Activated naive CD8-positive, alpha-beta T cell treated with anti-CD3 and anti-CD28 coated beads for 36 hours (primary cell): ENCODE data around the gene DSCAML1. TPM values are rescaled to one million over a fixed set of nuclear protein-coding genes. Genes with fewer than 3 reads are reported as not detected.
"Not testable (repeated sequence)": the region's sequence is repeated elsewhere in the genome, so short reads cannot be mapped to it uniquely, and the experiment has no call there.

Experiments used
- DNase-seq: peaks from one replicate; pipeline ENCODE4 v3.0.0; 2021
- H3K27ac Mint-ChIP-seq: one replicate; pipeline ENCODE4 v1.8.0; 2022; ENCODE audit warnings: mild to moderate bottlenecking, moderate library complexity, mixed read lengths
- H3K27me3 Mint-ChIP-seq: one replicate; pipeline ENCODE4 v1.8.0; 2022; ENCODE audit warnings: mild to moderate bottlenecking, mixed read lengths
- H3K36me3 Mint-ChIP-seq: one replicate; pipeline ENCODE4 v1.8.0; 2021; ENCODE audit warnings: mild to moderate bottlenecking, mixed read lengths
- H3K4me1 Mint-ChIP-seq: one replicate; pipeline ENCODE4 v1.8.0; 2021; ENCODE audit warnings: mixed read lengths
- H3K4me3 Mint-ChIP-seq: one replicate; pipeline ENCODE4 v1.8.0; 2022; ENCODE audit warnings: mild to moderate bottlenecking, moderate library complexity, mixed read lengths
- H3K9me3 Mint-ChIP-seq: one replicate; pipeline ENCODE4 v1.8.0; 2022; ENCODE audit warnings: mixed read lengths
- total RNA-seq, 2 experiments: library from RNA; stranded (reverse); gene quantifications; one replicate each; pipeline ENCODE4 v1.2.3, GENCODE V29; 2021

Gene DSCAML1
- total RNA-seq, 2 experiments from 2014 or later, result 0.87 to 0.94 TPM

DNA sequence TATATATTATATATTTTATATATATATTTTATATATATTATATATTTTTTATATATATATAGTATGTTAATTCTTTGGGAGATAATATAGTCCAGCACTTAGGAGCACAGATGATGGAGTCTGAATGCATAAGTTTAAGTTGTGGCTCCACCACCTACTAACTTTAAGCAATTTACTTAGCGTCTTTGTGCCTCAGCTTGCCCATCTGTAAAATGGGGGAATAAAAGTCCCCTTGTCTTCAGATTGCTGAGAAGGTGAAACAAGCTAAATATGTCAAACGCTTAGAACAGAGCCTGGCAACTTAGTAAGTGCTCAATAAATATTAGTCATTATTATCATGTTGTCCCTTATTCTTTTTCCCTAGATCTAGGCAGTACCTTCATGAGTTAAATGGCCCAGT, 27.5 kb downstream of the DSCAML1 start:
- H3K27ac Mint-ChIP-seq, result no peak overlapping the region
- H3K27me3 Mint-ChIP-seq, result no peaks in the 10 kb centered on the region
- H3K36me3 Mint-ChIP-seq, result no peaks in the 10 kb centered on the region
- DNase-seq, result no peak
- H3K4me3 Mint-ChIP-seq, result no peak overlapping the region
- no peaks in the 10 kb centered on the region for H3K4me1 Mint-ChIP-seq
- H3K9me3 Mint-ChIP-seq, result no peaks in the 10 kb centered on the region

DNA sequence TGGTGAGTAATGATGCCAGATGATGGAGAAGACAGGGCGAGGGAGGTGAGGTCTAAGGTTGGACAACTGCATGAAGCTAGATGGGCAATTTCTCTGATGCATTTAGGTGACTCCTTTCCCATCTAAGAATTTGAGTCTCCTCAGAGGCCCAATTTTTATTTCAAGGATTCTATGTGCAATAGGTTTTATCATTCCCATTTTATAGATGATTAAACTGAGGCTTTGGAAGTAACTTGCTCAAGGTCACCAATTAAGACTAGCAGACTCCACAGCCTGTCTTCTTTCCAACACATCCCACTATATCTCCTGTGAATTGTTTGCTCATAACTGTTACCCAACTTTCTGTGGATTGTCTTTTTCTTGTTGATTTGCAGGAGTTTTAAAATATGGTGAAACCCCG, 28.5 kb downstream of the DSCAML1 start:
- no peak overlapping the region for H3K27ac Mint-ChIP-seq
- no peaks in the 10 kb centered on the region for H3K36me3 Mint-ChIP-seq
- no peak for DNase-seq
- no peaks in the 10 kb centered on the region for H3K27me3 Mint-ChIP-seq
- no peaks in the 10 kb centered on the region for H3K9me3 Mint-ChIP-seq
- no peak overlapping the region for H3K4me3 Mint-ChIP-seq
- H3K4me1 Mint-ChIP-seq, result no peaks in the 10 kb centered on the region

DNA sequence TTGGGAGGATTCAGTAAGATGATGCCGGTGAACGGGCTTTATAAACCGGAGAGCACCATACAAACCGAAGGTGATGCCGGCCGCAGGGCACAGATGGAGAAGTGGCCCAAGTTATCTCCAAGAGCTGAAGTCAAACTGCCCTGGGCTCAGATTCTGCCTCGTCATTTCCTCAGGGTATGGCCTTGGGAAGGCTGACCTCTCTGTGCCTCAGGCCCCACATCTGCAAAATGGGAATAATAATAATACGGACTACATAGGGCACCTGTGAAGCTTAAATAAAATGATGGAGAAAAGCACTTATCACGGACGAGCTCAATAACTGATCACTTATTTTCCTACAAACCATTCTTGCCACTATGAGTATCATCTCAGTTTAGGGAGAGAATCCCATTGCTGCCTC, 29.9 kb downstream of the DSCAML1 start:
- H3K4me3 Mint-ChIP-seq, result no peak overlapping the region
- H3K27me3 Mint-ChIP-seq, result no peaks in the 10 kb centered on the region
- no peaks in the 10 kb centered on the region for H3K9me3 Mint-ChIP-seq
- no peak overlapping the region for H3K27ac Mint-ChIP-seq
- no peak for DNase-seq
- H3K4me1 Mint-ChIP-seq, result no peaks in the 10 kb centered on the region
- no peaks in the 10 kb centered on the region for H3K36me3 Mint-ChIP-seq

DNA sequence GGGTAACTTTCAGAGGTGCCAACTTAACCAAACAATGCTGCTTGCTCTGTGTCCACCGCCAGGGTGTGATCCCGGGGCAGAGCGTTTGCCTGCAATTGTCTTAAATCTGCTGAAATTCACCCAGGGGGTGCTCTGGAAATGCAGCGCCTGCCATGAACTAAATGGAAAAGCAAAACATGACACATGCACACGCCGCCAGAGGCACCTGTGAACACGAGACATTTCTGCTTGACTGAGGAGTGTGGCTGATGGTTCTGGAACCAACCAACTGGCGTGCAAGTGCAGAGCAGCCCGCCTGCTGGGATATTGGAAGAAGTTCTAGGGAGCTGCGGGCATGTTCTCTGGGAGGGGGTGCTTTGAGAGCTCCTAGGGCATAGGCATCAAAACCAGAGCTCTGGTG, 30.4 kb downstream of the DSCAML1 start:
- Mint-ChIP-seq H3K4me3 (no peak overlapping the region), H3K36me3 (no peaks in the 10 kb centered on the region)

DNA sequence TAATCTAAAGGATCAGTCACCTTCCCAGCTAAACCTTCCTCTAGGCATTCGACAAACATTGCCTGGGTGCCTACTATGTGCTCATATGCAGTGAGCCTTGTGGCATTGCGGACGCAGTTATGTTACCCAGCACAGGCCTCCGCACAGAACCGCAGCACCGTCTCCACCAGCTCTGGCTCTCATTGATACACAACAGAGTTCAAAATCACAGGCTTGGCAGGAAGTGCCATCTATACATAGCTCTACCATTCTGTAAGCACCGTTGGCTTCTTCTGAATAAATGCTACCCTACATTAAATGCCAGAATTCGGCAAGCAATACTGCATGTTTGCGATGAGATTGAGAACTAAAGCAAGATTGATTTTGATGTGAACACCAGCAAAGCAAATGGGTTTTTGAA, 31.0 kb downstream of the DSCAML1 start:
- no peaks in the 10 kb centered on the region for H3K4me1 Mint-ChIP-seq
- DNase-seq, result no peak
- H3K27me3 Mint-ChIP-seq, result no peaks in the 10 kb centered on the region
- H3K4me3 Mint-ChIP-seq, result no peak overlapping the region
- no peaks in the 10 kb centered on the region for H3K9me3 Mint-ChIP-seq
- no peaks in the 10 kb centered on the region for H3K36me3 Mint-ChIP-seq
- H3K27ac Mint-ChIP-seq, result no peak overlapping the region

More for the DNA sequence above, 30.4 kb downstream of the DSCAML1 start:
- Mint-ChIP-seq H3K9me3 (no peaks in the 10 kb centered on the region), H3K4me1 (no peaks in the 10 kb centered on the region), H3K27ac (no peak overlapping the region), H3K27me3 (no peaks in the 10 kb centered on the region)
- no peak for DNase-seq

DNA sequence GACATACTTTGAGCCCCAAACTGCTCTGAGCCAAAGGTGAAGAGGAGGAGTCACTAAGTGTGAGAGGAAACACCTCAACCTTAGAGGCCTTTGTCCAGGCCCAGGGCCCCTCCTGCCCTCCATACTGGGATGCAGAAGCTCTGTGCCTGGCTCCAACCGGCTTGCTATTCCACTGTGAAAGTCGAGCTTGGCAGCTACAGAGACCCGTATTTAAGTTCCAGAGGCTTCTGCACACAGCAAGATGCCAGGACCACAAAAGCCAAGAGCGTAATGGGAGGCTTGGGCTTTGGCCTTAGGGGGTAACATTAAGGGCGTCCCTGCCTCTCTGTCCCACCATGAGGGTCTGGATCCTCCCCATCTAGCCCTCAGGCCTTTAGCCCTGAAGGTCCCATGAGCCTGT, 31.9 kb downstream of the DSCAML1 start:
- Mint-ChIP-seq H3K4me1 (no peaks in the 10 kb centered on the region), H3K36me3 (no peaks in the 10 kb centered on the region), H3K27ac (no peak overlapping the region), H3K4me3 (no peak overlapping the region), H3K27me3 (no peaks in the 10 kb centered on the region), H3K9me3 (no peaks in the 10 kb centered on the region)
- DNase-seq, result no peak

DNA sequence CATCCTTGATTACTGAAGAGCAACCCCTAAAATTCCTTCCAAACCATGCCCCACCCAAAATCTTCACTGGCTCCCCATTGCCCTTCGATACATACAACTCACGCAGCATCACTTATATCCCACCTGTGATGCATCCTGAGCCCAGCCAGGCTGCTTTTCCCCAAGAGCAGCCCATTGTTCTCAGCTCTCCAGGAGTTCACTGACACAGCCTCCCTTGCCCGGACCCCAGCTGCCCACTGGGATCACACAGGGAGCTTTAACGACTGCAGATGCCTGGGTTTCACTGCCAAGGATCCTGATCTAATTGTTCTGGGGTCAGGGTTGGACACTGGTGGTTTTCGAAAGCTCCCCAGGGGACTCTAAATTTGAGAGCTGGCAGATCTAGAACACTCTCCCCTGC, 33.6 kb downstream of the DSCAML1 start:
- not testable (repeated sequence) for H3K27ac Mint-ChIP-seq, H3K4me1 Mint-ChIP-seq, H3K4me3 Mint-ChIP-seq, H3K9me3 Mint-ChIP-seq, DNase-seq, H3K27me3 Mint-ChIP-seq, H3K36me3 Mint-ChIP-seq

DNA sequence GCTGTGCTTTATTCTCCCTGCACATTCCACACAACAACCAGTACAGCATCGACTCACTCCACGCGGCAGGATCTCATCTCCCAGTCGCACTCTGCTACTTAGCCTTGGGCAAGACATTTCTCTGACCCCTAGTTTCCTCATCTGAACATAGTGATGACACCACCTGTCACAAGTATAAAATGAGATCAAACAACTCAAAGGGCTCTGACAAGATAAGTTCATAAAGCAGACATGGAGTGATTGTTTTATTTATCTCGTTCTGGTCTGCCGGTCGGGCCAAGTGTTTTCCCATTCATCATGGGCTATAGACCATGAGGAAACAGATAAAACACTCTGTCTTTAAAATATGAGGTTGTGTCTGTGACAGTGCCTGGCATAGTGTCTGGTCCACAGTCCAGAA, 35.0 kb downstream of the DSCAML1 start:
- no peak overlapping the region for H3K4me3 Mint-ChIP-seq
- H3K27ac Mint-ChIP-seq, result no peak overlapping the region

DNA sequence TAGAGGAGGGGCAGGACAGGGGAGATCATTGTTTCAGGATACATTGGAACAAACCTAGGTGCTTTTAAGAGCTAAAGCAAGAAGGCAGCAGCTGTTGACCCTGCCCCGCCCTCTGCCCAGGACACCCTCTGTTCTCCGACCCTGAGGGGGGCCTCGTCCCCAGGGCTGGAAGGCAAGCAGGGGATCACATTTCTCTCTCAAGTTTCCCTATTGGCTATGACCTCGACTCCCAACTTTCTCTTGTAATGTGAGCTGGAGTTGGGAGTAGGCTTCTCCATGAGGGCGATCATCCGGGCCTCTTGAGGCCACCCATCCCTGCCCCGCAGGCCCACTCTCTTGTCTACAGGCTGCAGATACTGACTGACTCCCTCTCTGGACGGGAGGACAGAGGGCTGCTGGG, 37.7 kb downstream of the DSCAML1 start:
- no peak overlapping the region for H3K27ac Mint-ChIP-seq
- no peak for DNase-seq
- H3K9me3 Mint-ChIP-seq, result no peaks in the 10 kb centered on the region
- no peaks in the 10 kb centered on the region for H3K36me3 Mint-ChIP-seq
- no peak overlapping the region for H3K4me3 Mint-ChIP-seq
- H3K4me1 Mint-ChIP-seq, result no peaks in the 10 kb centered on the region
- no peaks in the 10 kb centered on the region for H3K27me3 Mint-ChIP-seq

More for the DNA sequence above, 35.0 kb downstream of the DSCAML1 start:
- DNase-seq, result no peak
- Mint-ChIP-seq H3K36me3 (no peaks in the 10 kb centered on the region), H3K9me3 (no peaks in the 10 kb centered on the region), H3K27me3 (no peaks in the 10 kb centered on the region), H3K4me1 (no peaks in the 10 kb centered on the region)

DNA sequence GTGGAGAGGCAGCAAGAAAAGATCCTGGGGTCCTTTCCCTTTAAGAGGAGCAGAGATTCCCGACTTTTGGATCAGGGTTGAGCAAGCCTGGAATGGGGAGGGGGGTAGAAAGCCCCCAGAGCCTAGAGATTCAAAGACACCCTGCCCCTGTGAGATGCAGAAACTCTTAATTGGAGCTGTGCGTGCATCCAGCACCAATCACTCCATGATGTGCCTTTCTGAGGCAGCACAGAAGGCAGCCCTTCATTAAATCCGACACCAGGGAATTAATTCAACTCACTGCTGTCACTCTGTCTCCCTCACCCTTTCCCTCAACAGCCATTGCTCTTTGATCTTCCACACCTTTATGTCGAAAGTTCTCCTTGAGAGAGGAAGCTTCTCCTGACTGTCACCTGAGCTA, 43.0 kb downstream of the DSCAML1 start:
- H3K4me1 Mint-ChIP-seq, result no peaks in the 10 kb centered on the region
- no peak for DNase-seq
- H3K36me3 Mint-ChIP-seq, result no peaks in the 10 kb centered on the region
- no peak overlapping the region for H3K27ac Mint-ChIP-seq
- no peak overlapping the region for H3K4me3 Mint-ChIP-seq
- H3K9me3 Mint-ChIP-seq, result no peaks in the 10 kb centered on the region
- no peaks in the 10 kb centered on the region for H3K27me3 Mint-ChIP-seq

DNA sequence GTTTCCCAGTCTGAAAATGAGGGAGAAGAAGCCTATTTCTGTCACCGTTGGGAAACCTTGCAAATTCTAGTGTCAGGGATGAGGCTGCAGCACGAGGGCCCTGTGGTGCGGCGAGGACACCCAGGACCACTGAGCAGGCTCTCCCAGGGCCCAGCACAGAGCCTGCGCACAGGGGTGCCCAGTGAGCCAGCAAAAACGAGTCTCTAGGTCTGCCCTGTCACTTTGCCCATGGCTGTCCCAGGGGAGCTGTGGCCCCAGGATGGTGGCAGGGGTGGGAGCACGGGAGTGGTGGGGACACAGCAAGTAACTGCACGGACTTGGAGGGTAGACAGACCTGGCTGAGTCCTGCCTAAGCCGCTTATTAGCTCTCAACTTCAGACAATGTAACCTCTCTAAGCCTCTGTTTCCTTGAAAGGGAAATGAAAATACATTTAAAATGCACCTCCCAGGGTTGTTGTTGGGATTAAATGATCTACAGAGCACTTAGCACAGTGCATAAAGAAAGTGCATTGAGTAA, 44.2 kb downstream of the DSCAML1 start:
- Mint-ChIP-seq H3K36me3 (no peaks in the 10 kb centered on the region), H3K27ac (no peak overlapping the region), H3K27me3 (no peaks in the 10 kb centered on the region), H3K4me1 (no peaks in the 10 kb centered on the region), H3K9me3 (no peaks in the 10 kb centered on the region), H3K4me3 (no peak overlapping the region)
- DNase-seq, result no peak

DNA sequence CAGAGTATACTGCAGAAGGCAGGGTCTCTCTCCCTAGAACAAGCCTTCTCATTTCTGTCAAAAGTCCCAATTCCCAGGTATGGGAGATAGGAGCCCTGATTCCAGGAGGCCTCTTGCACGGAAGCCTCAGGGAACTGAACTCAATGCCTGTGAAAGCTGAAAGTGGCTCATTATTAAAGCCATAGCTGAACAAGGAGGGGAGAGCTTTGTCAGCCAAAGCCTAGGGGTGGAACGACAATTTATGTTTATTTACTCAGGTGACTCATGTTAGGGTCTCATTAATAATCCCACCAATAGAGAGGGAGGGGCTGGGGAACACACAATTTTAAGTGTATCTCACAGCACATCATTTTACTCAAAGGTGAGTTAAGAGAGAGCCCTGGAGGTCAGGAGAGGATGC, 44.9 kb downstream of the DSCAML1 start:
- Mint-ChIP-seq H3K27ac (no peak overlapping the region), H3K4me1 (no peaks in the 10 kb centered on the region), H3K27me3 (no peaks in the 10 kb centered on the region), H3K36me3 (no peaks in the 10 kb centered on the region), H3K4me3 (no peak overlapping the region), H3K9me3 (no peaks in the 10 kb centered on the region)
- no peak for DNase-seq

DNA sequence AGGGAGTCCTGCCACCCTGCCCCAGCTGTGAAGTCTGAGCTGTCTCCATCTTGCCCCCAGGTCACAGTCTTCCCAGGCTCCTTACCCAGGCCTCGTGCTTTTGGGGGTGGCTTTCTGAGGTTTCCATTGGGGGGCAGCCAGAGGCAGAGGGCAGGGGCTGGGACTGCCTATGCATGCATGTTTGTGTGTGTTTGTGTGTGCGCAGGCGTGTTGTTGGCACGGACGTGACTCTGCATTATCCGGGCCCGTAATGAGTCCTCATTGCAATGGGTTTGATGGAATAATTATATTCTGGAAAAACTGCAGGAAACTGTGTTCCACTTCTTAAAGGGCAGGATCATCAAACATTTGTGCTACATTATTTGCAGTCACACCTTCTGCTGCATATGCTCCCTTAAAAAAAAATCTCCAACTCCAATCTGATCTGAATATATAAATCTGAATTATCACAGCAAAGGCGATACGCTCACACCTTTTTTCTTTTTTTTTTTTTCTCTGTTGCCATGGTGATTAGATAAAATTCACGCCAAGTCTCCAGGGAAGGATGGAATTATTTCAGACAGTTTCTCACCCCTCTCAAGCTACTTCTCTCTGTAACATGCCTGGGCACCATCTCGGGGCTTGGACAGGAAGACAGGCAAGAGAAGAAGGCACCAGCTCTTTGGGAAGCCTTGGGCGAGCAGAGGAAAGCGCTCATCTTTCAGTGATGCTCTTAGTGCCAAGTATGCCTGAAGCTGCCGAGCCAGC, 45.9 kb downstream of the DSCAML1 start:
- Mint-ChIP-seq H3K27ac (no peak overlapping the region), H3K4me1 (no peaks in the 10 kb centered on the region), H3K4me3 (no peak overlapping the region), H3K36me3 (no peaks in the 10 kb centered on the region), H3K9me3 (no peaks in the 10 kb centered on the region), H3K27me3 (no peaks in the 10 kb centered on the region)
- no peak for DNase-seq

DNA sequence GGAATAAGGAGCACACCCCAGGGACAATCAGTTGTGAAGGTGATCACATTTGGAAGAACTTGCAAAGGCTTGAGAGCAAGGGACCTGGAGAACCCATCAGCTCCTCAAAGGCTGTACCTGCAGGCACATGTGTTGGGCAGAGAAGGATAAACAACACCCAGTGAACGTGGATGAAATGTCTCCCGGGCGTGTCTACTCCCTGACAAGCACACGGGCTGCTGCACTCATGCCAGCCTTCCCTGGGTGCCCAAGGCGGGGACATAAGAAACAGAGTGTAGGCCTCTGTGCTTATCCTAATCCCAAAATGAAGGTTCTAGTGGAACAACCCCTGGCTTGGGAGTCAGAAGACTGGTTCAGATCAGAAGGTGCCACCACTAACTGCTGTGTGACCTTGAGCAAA, 46.7 kb downstream of the DSCAML1 start:
- H3K9me3 Mint-ChIP-seq, result no peaks in the 10 kb centered on the region
- no peaks in the 10 kb centered on the region for H3K36me3 Mint-ChIP-seq
- H3K27me3 Mint-ChIP-seq, result no peaks in the 10 kb centered on the region
- no peaks in the 10 kb centered on the region for H3K4me1 Mint-ChIP-seq
- H3K4me3 Mint-ChIP-seq, result no peak overlapping the region
- H3K27ac Mint-ChIP-seq, result no peak overlapping the region
- no peak for DNase-seq

DNA sequence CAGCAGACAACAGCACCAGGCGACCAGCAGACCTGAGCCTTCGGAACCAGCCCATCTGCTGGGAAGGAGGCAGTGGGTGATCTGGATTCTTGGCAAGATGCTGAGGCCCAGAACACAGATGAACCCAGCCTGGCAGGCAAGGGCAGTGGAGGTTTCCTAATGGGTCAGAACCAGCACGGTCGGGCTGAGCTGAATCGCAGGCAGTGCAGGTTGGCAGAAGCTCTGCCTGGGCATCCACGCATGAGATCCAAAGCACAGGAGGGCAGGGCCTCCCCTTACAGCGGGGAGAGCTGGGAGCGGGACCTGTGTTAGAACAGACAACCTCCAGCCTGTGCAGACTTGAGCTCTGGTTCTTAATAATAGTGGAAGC, 47.5 kb downstream of the DSCAML1 start:
- no peaks in the 10 kb centered on the region for H3K36me3 Mint-ChIP-seq
- no peak for DNase-seq
- H3K27me3 Mint-ChIP-seq, result no peaks in the 10 kb centered on the region
- H3K27ac Mint-ChIP-seq, result no peak overlapping the region
- H3K4me3 Mint-ChIP-seq, result no peak overlapping the region
- H3K9me3 Mint-ChIP-seq, result no peaks in the 10 kb centered on the region
- no peaks in the 10 kb centered on the region for H3K4me1 Mint-ChIP-seq

DNA sequence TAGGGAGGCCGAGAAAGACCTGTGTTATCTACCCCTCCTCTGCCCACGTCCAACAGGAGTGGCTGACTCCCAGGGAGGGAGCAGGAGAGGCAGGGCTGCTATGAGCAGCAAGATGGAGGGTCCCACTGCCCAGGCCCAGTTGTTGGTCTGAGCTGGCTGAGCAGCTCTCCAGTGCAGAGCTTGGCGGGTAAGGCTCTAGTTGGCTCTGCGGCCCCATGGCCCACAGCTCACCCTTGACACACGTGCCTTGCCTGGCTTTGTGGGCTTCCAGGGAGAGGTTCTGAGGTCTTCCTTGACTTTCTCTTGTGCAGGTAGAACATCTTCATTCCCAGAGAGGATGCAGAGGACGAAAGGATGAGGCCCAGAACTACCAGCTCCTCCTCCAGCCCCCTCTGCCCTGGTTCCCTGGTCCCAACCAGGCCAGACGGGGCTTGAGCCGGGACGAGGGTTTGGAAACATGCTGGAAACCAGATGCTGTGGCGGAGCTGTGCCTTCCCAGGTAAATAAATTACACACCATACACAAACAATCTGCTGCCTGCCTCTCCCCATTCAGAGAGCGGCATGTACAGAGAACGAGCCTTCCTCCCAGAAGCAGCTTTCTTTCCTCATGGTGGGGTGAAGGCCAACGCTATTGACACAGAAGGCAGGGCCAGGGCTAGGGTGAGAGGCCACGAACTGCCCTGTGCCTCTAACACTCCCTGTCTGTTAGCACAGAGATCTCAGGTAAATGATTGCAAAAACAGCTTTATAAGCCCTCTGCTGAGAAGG, 48.1 kb downstream of the DSCAML1 start:
- Mint-ChIP-seq H3K27ac (no peak overlapping the region), H3K27me3 (no peaks in the 10 kb centered on the region), H3K9me3 (no peaks in the 10 kb centered on the region), H3K36me3 (no peaks in the 10 kb centered on the region), H3K4me3 (no peak overlapping the region), H3K4me1 (no peaks in the 10 kb centered on the region)
- DNase-seq, result no peak
